ENCODE measurements around the gene ATP2C1. TPM values are rescaled to one million over a fixed set of nuclear protein-coding genes. Genes with fewer than 3 reads are reported as not detected.

ATP2C1 gene
- total and polyA plus RNA-seq, 2 of the 4 experiments (the other 2 are of a cell fraction) = 41.4 to 50.2 TPM

GRCh38 chr3:131025539-131025938 lies 131.7 kb downstream of the ATP2C1 start:
- Histone ChIP-seq H3K4me2 (ENCODE audit: low read depth, low read length) (peak overlapping the region; percentile 90), H3K9ac (ENCODE audit: low read depth, low read length) (no peak overlapping the region), H2BK5ac (ENCODE audit: low read depth, low read length, poor library complexity, severe bottlenecking) (no peak overlapping the region), H4K20me1 (ENCODE audit: insufficient read depth, low read length) (no peaks in the 10 kb centered on the region), H3K23ac (ENCODE audit: low read depth, low read length) (no peak overlapping the region), H2BK15ac (ENCODE audit: low read depth, low read length) (no peak overlapping the region), H3K4ac (ENCODE audit: low read depth, low read length) (no peak overlapping the region), H3K9me3 (ENCODE audit: control insufficient read depth, insufficient read depth, low read length) (no peaks in the 10 kb centered on the region), H3K27ac (ENCODE audit: insufficient read depth, low read length) (no peak overlapping the region), H2BK120ac (ENCODE audit: low read depth, low read length) (no peak overlapping the region), H3K4me3 (ENCODE audit: insufficient read depth, low read depth, low read length) (no peak overlapping the region), H3K56ac (ENCODE audit: extremely low read depth, insufficient read depth, low read length) (no peak overlapping the region), H2BK20ac (ENCODE audit: low read depth, low read length) (no peak overlapping the region), H4K5ac (ENCODE audit: low read depth, low read length) (no peak overlapping the region), H3K18ac (ENCODE audit: low read depth, low read length) (no peak overlapping the region), H2AFZ (replicated peaks; ENCODE audit: low read length, poor library complexity) (no peak overlapping the region), H4K91ac (ENCODE audit: insufficient read depth, low read depth, low read length) (no peak overlapping the region), H3K14ac (replicated peaks; ENCODE audit: low read depth, low read length) (no peak overlapping the region), H3K27me3 (ENCODE audit: control insufficient read depth, insufficient read depth, low read length) (no peaks in the 10 kb centered on the region), H3K36me3 (ENCODE audit: control insufficient read depth, insufficient read depth, low read length) (peaks cover 7% of the 10 kb centered on the region), H3K9me1 (ENCODE audit: insufficient read depth, low read length) (peaks cover 4% of the 10 kb centered on the region; the same call in 1 of the 2 replicates), H4K8ac (ENCODE audit: low read depth in 2 of 2, low read length in 2 of 2) (0 out of 4 replicates have a peak overlapping the region, but pooled peaks of 1 of the 2 experiments have one; percentile 90), H3K4me1 (ENCODE audit: control insufficient read depth, insufficient read depth, low read length) (peaks cover 2% of the 10 kb centered on the region; the same call in 1 of the 2 replicates), H3K79me1 (ENCODE audit: low read depth in 1 of 2, low read length in 2 of 2) (peaks cover 0 to 30% of the 10 kb centered on the region in 2 experiments; a peak in 3 of 4 replicates), H2AK9ac (replicated peaks; ENCODE audit: low read depth, low read length, poor library complexity) (peak overlapping the region; percentile 22), H2AK5ac (ENCODE audit: low read depth, low read length) (no peak overlapping the region)
- in situ Hi-C loops (cut with MboI; ENCODE audit: low sequenced_read_pairs) (loop anchor here (25.0 kb wide), 2 partner anchors 462 to 1012 kb away; partner anchors contain the start of gene CPNE4), dilution Hi-C loops (cut with HindIII; ENCODE audit: low sequenced_read_pairs, unreplicated experiment) (no loop called here), intact Hi-C loops (cut with micrococcal nuclease) (loop anchor here (5.0 kb wide), 3 partner anchors 133 to 477 kb away; partner anchors contain the start of genes ATP2C1, MRPL3 and PIK3R4)
- ATAC-seq (ENCODE audit: low read depth) (no peak), DNase-seq (no peak)
- ChIA-PET CTCF (no interaction called here), POLR2A (ENCODE audit: unreplicated experiment) (no interaction called here)
- TF ChIP-seq RCOR1 (IDR thresholded peaks at IDR 0.05; ENCODE audit: insufficient replicate concordance, low read length) (no peak), NFE2L2 (IDR thresholded peaks at IDR 0.05; ENCODE audit: low read depth, low read length) (no peak), MXI1 (IDR thresholded peaks at IDR 0.05; ENCODE audit: borderline replicate concordance, low read depth, low read length) (no peak), RAD21 (IDR thresholded peaks at IDR 0.05; ENCODE audit: low read length) (no peak), ELK1 (IDR thresholded peaks at IDR 0.05; ENCODE audit: borderline replicate concordance, low read depth, low read length) (no peak), CTCF (conservative IDR thresholded peaks at IDR 0.05; ENCODE audit: low read depth, low read length) (no peak), FOS (IDR thresholded peaks at IDR 0.05; ENCODE audit: low read depth, low read length) (no peak), POLR2A (IDR thresholded peaks at IDR 0.05; ENCODE audit: low read depth, low read length) (no peak), RFX5 (IDR thresholded peaks at IDR 0.05; ENCODE audit: low read depth, low read length) (no peak), CHD1 (IDR thresholded peaks at IDR 0.05; ENCODE audit: low read depth, low read length) (no peak), USF2 (IDR thresholded peaks at IDR 0.05; ENCODE audit: low read depth, low read length) (no peak), MAFK (IDR thresholded peaks at IDR 0.05; ENCODE audit: low read depth, low read length) (no peak), MAZ (IDR thresholded peaks at IDR 0.05; ENCODE audit: borderline replicate concordance, low read depth, low read length) (no peak), SMC3 (IDR thresholded peaks at IDR 0.05; ENCODE audit: low read depth, low read length) (no peak), CEBPB (IDR thresholded peaks at IDR 0.05; ENCODE audit: low read depth, low read length) (no peak), BHLHE40 (IDR thresholded peaks at IDR 0.05; ENCODE audit: low read depth, low read length) (no peak)
- BruUV-seq (replicated peaks) = no TSS peak
- WGBS, 2 experiments (ENCODE audit: extremely low coverage in 2 of 2, insufficient read length in 1 of 2) = no CpG with 5 or more reads among the region's 1 CpG

Data from IMR-90 (cell line).